ENCODE data around the gene PLEKHG3. TPM values are rescaled to one million over a fixed set of nuclear protein-coding genes. Genes with fewer than 3 reads are reported as not detected.

PLEKHG3 gene
- total and polyA plus RNA-seq, 7 donors: 1.9 to 8.2 (median 5.2) TPM

GRCh38 chr14:64674829-64675228 is 29.4 kb upstream of the PLEKHG3 start:
- WGBS, 3 donors: 85 to 92% (median 86%) methylated on average over 10 of the region's 10 CpGs
- intact Hi-C loops (cut with DNase I): loop anchor here in 1 of 2 donors (1.0 to 5.0 kb wide), 3 partner anchors 72 to 217 kb away; no protein-coding TSS in a partner anchor
- no peak for ATAC-seq
- Histone ChIP-seq H3K27me3 (ENCODE audit: insufficient read depth in 3 of 3, low read length in 2 of 3) (no peaks in the 10 kb centered on the region), H3K4me3 (no peak overlapping the region), H3K27ac (no peak overlapping the region), H3K36me3 (ENCODE audit: insufficient read depth in 1 of 2, low read depth in 1 of 2) (no peaks in the 10 kb centered on the region), H3K9me3 (no peaks in the 10 kb centered on the region), H3K4me1 (no peaks in the 10 kb centered on the region)
- no peak for DNase-seq
- TF ChIP-seq CTCF (IDR thresholded peaks at IDR 0.05): no peak

- Histone ChIP-seq H3K27ac (no peak overlapping the region), H3K27me3 (ENCODE audit: insufficient read depth in 3 of 3, low read length in 2 of 3) (no peaks in the 10 kb centered on the region), H3K9me3 (no peaks in the 10 kb centered on the region), H3K4me1 (no peaks in the 10 kb centered on the region), H3K4me3 (no peak overlapping the region), H3K36me3 (ENCODE audit: insufficient read depth in 1 of 2, low read depth in 1 of 2) (no peaks in the 10 kb centered on the region)
- TF ChIP-seq CTCF (IDR thresholded peaks at IDR 0.05): no peak
- ATAC-seq: no peak
- intact Hi-C loops (cut with DNase I): no loop called here
- WGBS, 3 donors: 64 to 74% (median 70%) methylated on average over 3 of the region's 3 CpGs
- no peak for DNase-seq
Observed at GRCh38 chr14:64675312-64675711, 28.9 kb upstream of the PLEKHG3 start.

- H3K9me3 ChIP-seq: no peaks in the 10 kb centered on the region
- TF ChIP-seq CTCF (IDR thresholded peaks at IDR 0.05): no peak
Observed at GRCh38 chr14:64676410-64677008, 27.7 kb upstream of the PLEKHG3 start.

GRCh38 chr14:64680013-64680713 is 24.1 kb upstream of the PLEKHG3 start:
- ATAC-seq (peak in 2 of 4 donors; percentile 18 to 29), DNase-seq (no peak)
- H3K36me3 ChIP-seq (ENCODE audit: insufficient read depth in 1 of 2, low read depth in 1 of 2): no peaks in the 10 kb centered on the region
- no peaks in the 10 kb centered on the region for H3K27me3 ChIP-seq (ENCODE audit: insufficient read depth in 3 of 3, low read length in 2 of 3)
- peaks cover 8% of the 10 kb centered on the region for H3K4me1 ChIP-seq
- intact Hi-C loops (cut with DNase I): no loop called here
- peak overlapping the region; percentile 36 for H3K27ac ChIP-seq
- 69 to 83% (median 77%) methylated on average over 10 of the region's 10 CpGs for WGBS, 3 donors
- H3K4me3 ChIP-seq: no peak overlapping the region
- no peak for TF ChIP-seq CTCF (IDR thresholded peaks at IDR 0.05)
- H3K9me3 ChIP-seq: no peaks in the 10 kb centered on the region

More at GRCh38 chr14:64676410-64677008, 27.7 kb upstream of the PLEKHG3 start:
- 89 to 90% (median 90%) methylated on average over 3 of the region's 3 CpGs for WGBS, 3 donors
- H3K27me3 ChIP-seq (ENCODE audit: insufficient read depth in 3 of 3, low read length in 2 of 3): no peaks in the 10 kb centered on the region
- no peak for DNase-seq
- no peak overlapping the region for H3K4me3 ChIP-seq
- no peaks in the 10 kb centered on the region for H3K36me3 ChIP-seq (ENCODE audit: insufficient read depth in 1 of 2, low read depth in 1 of 2)
- H3K4me1 ChIP-seq: no peaks in the 10 kb centered on the region
- H3K27ac ChIP-seq: no peak overlapping the region
- intact Hi-C loops (cut with DNase I): no loop called here
- ATAC-seq: no peak
